ENCODE data around the gene SLC6A11.

The SLC6A11 gene

DNA sequence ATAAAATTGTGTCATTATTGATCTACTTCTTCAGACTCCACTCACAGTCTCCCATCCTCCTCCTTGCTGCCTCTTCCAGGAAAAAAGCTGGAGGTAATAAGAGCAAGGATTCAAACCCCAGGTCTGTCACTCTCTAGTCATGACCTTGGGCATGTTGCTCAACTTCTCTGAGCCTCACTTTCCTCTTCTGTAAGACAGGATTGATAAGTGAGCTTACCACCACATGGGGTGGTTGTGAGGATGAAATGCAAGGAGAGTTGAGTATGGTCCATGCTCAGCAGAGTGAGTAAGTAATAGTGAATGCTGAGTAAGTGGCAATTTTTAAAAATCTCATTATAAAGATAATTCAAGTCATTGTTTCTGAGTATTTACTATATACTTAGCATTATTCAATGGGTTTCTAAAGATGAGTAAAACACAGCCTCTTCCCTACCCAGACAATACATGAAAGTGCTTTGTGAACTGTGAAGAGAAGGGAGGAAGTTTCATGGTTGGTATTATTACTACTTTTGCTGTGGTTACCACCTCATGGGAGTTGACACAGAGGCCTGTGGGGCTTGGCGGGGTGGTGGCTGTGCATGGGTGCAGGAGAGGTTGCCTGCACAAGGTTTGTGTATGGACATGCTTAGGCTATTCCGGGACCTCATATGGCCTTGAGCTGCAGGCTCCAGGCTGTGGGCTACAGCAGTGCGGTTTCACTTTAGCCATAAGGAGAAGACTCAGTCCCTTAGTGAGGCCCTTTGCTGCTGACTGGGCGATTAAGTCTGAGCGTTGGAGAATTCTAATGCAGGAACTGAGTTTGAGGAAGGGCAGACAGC is 30.0 kb downstream of the SLC6A11 start:
- H3K9me3 Mint-ChIP-seq, result no peaks in the 10 kb centered on the region
- no peak for DNase-seq (ENCODE audit: low spot score in 2 of 2)
- no peak overlapping the region for H3K27ac Mint-ChIP-seq
- no peak overlapping the region for H3K4me3 Mint-ChIP-seq
- peak; percentile 41 for ATAC-seq
- no peaks in the 10 kb centered on the region for H3K4me1 Mint-ChIP-seq
- H3K36me3 Mint-ChIP-seq, result no peaks in the 10 kb centered on the region

DNA sequence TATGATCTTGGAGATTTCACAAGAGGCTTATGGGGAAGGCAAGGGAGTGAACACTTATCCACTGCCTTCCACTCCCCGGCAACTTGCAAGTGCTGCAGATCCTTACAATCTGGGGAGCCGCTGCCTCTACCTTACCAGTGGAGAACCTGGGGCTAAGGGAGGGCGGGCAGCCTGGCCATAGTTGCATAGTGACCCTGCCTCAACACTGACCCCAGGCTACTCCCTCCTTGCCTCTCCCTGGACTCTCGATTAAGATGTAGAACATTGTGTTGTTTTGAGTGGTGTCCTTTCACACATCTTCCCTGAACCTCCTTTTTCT is 30.6 kb downstream of the SLC6A11 start:
- Mint-ChIP-seq H3K4me3 (no peak overlapping the region), H3K9me3 (no peaks in the 10 kb centered on the region), H3K36me3 (no peaks in the 10 kb centered on the region), H3K27ac (no peak overlapping the region), H3K4me1 (no peaks in the 10 kb centered on the region)
- no peak for DNase-seq (ENCODE audit: low spot score in 2 of 2)
- ATAC-seq, result no peak

- ATAC-seq, result peak; percentile 66
- H3K9me3 Mint-ChIP-seq, result no peaks in the 10 kb centered on the region
- H3K36me3 Mint-ChIP-seq, result no peaks in the 10 kb centered on the region
- H3K4me3 Mint-ChIP-seq, result no peak overlapping the region
- DNase-seq (ENCODE audit: low spot score in 2 of 2), result no peak
- H3K4me1 Mint-ChIP-seq, result no peaks in the 10 kb centered on the region
- H3K27ac Mint-ChIP-seq, result no peak overlapping the region
These were observed 32.2 kb downstream of the SLC6A11 start for GRCh38 chr3:10848261-10848660.

GRCh38 chr3:10852066-10852808 is 36.2 kb downstream of the SLC6A11 start:
- Mint-ChIP-seq H3K27ac (no peak overlapping the region), H3K4me1 (no peaks in the 10 kb centered on the region), H3K36me3 (no peaks in the 10 kb centered on the region), H3K4me3 (no peak overlapping the region), H3K9me3 (no peaks in the 10 kb centered on the region)
- no peak for ATAC-seq
- no peak for DNase-seq (ENCODE audit: low spot score in 2 of 2)

DNA sequence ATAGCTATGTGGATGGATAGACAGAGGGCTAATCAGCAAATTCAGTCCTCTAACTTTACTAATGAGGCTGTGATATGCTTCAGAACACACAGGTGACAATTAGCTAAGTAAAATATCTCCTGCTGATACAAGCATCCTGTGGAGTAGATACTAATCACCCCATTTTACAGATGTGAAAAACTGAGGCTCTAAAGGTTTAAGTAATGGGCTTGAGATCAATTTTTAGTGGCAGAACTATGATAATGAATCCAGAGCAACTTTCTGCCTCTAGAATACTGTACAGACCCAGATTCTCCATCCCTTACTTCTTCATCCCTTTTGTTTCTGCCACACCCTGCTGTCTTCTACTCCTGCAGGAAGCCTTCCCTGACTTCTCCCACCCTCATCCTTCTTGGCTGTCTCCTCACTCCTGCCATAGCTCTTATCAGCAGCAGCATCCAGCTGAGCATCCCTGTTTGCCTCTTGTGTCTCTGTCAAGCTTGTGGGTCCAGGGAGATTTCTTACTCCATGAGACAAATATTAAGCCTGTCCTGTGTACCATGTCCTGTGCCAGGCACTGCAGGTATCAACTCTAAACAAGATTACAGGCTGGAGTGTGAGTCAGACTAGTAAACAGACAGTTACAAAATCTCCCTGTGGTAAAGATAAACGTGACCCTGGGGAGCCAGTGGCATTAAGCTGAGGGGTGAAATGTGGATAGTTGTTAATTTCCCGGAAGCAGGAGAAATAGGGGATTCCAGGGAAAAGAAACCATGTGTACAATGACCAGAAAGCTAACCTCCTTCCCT is 39.2 kb downstream of the SLC6A11 start:
- Mint-ChIP-seq H3K4me1 (no peaks in the 10 kb centered on the region), H3K36me3 (no peaks in the 10 kb centered on the region), H3K27ac (no peak overlapping the region), H3K4me3 (no peak overlapping the region), H3K9me3 (no peaks in the 10 kb centered on the region)
- ATAC-seq (no peak), DNase-seq (ENCODE audit: low spot score in 2 of 2) (no peak)

GRCh38 chr3:10855871-10856662 is 40.0 kb downstream of the SLC6A11 start:
- ATAC-seq (no peak), DNase-seq (ENCODE audit: low spot score in 2 of 2) (no peak)
- Mint-ChIP-seq H3K4me3 (no peak overlapping the region), H3K9me3 (no peaks in the 10 kb centered on the region), H3K36me3 (no peaks in the 10 kb centered on the region), H3K27ac (no peak overlapping the region), H3K4me1 (no peaks in the 10 kb centered on the region)

GRCh38 chr3:10857235-10857634 is 41.2 kb downstream of the SLC6A11 start:
- DNase-seq (ENCODE audit: low spot score in 2 of 2), result no peak
- Mint-ChIP-seq H3K27ac (no peak overlapping the region), H3K4me1 (no peaks in the 10 kb centered on the region), H3K36me3 (no peaks in the 10 kb centered on the region), H3K4me3 (no peak overlapping the region), H3K9me3 (no peaks in the 10 kb centered on the region)
- no peak for ATAC-seq

- no peak for DNase-seq (ENCODE audit: low spot score in 2 of 2)
- Mint-ChIP-seq H3K4me3 (no peak overlapping the region), H3K9me3 (no peaks in the 10 kb centered on the region), H3K36me3 (no peaks in the 10 kb centered on the region), H3K4me1 (no peaks in the 10 kb centered on the region), H3K27ac (no peak overlapping the region)
- no peak for ATAC-seq
These were observed 42.1 kb downstream of the SLC6A11 start for GRCh38 chr3:10858091-10858490.

DNA sequence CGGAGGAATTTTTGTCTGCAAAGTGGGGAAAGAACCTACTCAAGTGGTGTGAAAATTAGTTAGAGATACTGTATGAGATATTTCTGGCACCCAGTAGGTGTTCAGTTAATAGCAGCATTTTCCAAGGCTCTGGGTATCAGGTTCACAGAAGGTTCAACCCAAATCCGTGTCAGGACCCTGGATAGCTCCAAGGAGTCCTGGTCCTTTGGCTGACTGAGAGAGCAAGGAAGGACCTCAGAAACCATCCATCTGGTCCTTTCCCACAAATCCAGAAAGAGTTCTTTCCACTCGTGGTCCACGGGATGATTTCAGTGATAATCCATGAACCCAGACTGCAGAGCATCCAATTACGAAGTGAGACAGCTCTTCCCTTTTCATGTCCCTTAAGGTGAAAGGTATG is 51.4 kb downstream of the SLC6A11 start:
- Mint-ChIP-seq H3K9me3 (peaks cover 3% of the 10 kb centered on the region), H3K27ac (no peak overlapping the region), H3K4me3 (no peak overlapping the region), H3K4me1 (no peaks in the 10 kb centered on the region), H3K36me3 (no peaks in the 10 kb centered on the region)
- no peak for ATAC-seq
- no peak for DNase-seq (ENCODE audit: low spot score in 2 of 2)

DNA sequence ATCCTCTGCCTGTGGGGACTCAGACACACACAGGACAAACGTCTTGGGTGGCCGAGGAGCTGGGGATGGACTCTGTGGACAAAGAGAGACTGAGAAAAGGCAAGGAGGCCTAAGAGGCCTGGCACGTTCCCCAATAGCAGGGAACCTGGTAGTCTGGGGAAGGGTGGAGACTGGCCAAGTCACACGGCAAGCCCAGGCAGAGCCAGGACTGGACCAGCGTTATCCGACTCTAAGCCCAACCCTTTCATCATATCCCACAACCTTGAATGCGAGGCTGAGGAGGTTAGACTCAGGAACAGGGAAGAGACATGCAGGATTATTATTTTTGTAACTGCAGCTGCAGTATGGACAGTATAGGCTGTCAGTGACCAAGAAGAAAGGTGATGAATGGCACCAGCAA is 53.4 kb downstream of the SLC6A11 start:
- DNase-seq (ENCODE audit: low spot score in 2 of 2), result no peak
- Mint-ChIP-seq H3K36me3 (no peaks in the 10 kb centered on the region), H3K4me3 (no peak overlapping the region), H3K9me3 (peaks cover 3% of the 10 kb centered on the region), H3K27ac (no peak overlapping the region), H3K4me1 (no peaks in the 10 kb centered on the region)
- no peak for ATAC-seq

GRCh38 chr3:10870296-10870695 is 54.3 kb downstream of the SLC6A11 start:
- ATAC-seq (no peak), DNase-seq (ENCODE audit: low spot score in 2 of 2) (no peak)
- Mint-ChIP-seq H3K36me3 (no peaks in the 10 kb centered on the region), H3K27ac (no peak overlapping the region), H3K4me3 (no peak overlapping the region), H3K9me3 (peaks cover 3% of the 10 kb centered on the region), H3K4me1 (no peaks in the 10 kb centered on the region)

DNA sequence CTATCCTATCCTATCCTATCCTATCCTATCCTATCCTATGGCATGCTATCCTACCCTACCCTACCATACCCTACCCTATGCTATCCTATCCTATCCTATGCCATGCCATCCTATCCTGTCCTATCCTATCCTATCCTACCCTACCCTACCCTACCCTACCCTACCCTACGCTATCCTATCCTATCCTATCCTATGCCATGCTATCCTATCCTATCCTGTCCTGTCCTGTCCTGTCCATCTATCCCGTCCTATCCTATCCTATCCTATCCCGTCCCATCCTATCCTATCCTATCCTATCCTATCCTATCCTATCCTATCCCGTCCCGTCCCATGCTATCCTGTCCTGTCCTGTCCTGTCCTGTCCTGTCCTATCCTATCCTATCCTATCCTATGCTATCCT is 57.4 kb downstream of the SLC6A11 start:
- Mint-ChIP-seq H3K4me3 (no peak overlapping the region), H3K36me3 (no peaks in the 10 kb centered on the region), H3K27ac (no peak overlapping the region), H3K9me3 (no peaks in the 10 kb centered on the region), H3K4me1 (no peaks in the 10 kb centered on the region)
- ATAC-seq, result no peak
- no peak for DNase-seq (ENCODE audit: low spot score in 2 of 2)

DNA sequence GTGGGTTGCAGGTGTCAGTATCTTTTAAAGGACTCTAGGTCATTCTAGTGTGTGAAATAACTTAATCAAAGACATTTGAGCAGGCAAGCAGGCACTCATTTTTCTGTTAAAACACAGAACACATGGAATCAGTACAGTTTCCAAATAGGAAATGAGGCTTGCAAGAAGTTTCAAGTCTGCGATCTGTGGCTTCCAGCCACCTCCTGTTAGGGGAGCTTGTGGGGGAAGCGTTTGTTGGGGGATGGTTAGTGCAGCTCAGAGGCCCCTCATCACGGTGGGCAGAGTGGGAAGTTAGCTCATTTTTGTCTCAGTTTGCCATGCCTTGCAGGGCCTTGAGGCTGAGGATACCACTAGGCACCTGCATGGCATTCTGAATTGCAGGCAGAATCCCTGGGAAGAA is 59.9 kb downstream of the SLC6A11 start:
- Mint-ChIP-seq H3K9me3 (no peaks in the 10 kb centered on the region), H3K36me3 (no peaks in the 10 kb centered on the region), H3K27ac (no peak overlapping the region), H3K4me3 (no peak overlapping the region), H3K4me1 (no peaks in the 10 kb centered on the region)
- ATAC-seq (no peak), DNase-seq (ENCODE audit: low spot score in 2 of 2) (no peak)

DNA sequence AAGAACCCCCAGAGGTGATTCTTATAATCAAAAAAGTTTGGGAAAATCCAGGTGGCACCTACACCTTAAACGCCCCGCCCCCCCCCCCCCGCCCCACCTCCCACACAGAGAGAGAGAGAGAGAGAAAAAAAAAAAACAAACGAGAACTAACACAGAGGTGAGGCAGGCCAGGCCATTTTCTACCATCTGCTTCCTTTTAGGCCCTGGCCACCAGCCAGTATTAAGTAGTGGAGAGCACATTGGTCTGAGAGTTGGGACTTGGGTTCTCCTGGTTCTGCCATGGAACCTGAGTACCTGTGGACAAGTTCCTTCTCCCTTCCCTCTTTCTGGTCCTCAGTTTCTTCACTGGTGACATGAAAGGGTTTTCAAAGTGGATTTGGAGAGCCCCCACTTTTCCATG is 60.6 kb downstream of the SLC6A11 start:
- Mint-ChIP-seq H3K36me3 (no peaks in the 10 kb centered on the region), H3K4me1 (no peaks in the 10 kb centered on the region), H3K9me3 (no peaks in the 10 kb centered on the region), H3K27ac (no peak overlapping the region), H3K4me3 (no peak overlapping the region)
- ATAC-seq, result no peak
- no peak for DNase-seq (ENCODE audit: low spot score in 2 of 2)

DNA sequence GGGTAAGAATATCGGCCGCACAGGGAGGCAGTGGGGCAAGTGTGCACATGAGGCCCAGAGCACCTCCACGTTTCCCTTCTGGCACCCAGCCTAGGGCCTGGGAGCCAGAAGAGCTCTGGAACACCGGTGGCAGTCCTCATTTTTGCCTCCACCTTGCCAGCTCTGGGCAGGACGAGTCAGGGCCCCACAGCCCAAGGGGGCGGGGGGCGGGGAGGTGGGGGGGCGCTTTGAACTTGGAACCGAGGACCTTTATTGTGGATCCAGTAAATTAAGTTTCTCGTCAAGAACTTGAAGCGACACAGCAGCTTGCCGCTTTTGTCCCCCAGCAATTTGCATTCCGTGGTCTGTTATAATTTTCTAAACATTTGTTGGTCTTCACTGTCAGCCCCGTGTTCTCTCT is 66.8 kb downstream of the SLC6A11 start:
- Mint-ChIP-seq H3K27ac (no peak overlapping the region), H3K36me3 (no peaks in the 10 kb centered on the region), H3K4me3 (no peak overlapping the region), H3K4me1 (no peaks in the 10 kb centered on the region), H3K9me3 (no peaks in the 10 kb centered on the region)
- no peak for ATAC-seq
- no peak for DNase-seq (ENCODE audit: low spot score in 2 of 2)

All from stimulated activated effector memory CD8-positive, alpha-beta T cell treated with anti-CD3 and anti-CD28 coated beads, Interleukin-12 subunit alpha, Interleukin-12 subunit beta, amount 100 ng/mL, for 72 hours (primary cell).